Measurements from ENCODE around the gene MAN2A1. TPM values are rescaled to one million over a fixed set of nuclear protein-coding genes. Genes with fewer than 3 reads are reported as not detected.

The MAN2A1 gene
- total RNA-seq, 2 experiments from 2014 or later = 23.0 to 28.7 TPM

- Histone ChIP-seq H3K9me2 (ENCODE audit: insufficient read depth, low read length) (no peaks in the 10 kb centered on the region), H3K27ac (ENCODE audit: low read depth, low read length, poor library complexity, severe bottlenecking) (no peak overlapping the region), H3K4me3 (ENCODE audit: low read depth, low read length, poor library complexity, severe bottlenecking) (no peak overlapping the region), H4K20me1 (ENCODE audit: insufficient read depth, low read length) (no peaks in the 10 kb centered on the region), H3K4me1 (ENCODE audit: insufficient read depth, low read length, poor library complexity, severe bottlenecking) (no peaks in the 10 kb centered on the region), H3K79me2 (ENCODE audit: insufficient read depth, low read depth, low read length) (no peaks in the 10 kb centered on the region), H2AFZ (ENCODE audit: low read length) (no peak overlapping the region), H3K4me2 (ENCODE audit: low read length) (no peak overlapping the region), H3K36me3 (ENCODE audit: insufficient read depth, low read length) (peaks cover 61% of the 10 kb centered on the region), H3K9me3 (ENCODE audit: low read length) (no peaks in the 10 kb centered on the region)
- intact Hi-C loops (cut with micrococcal nuclease; ENCODE audit: unreplicated experiment) = no loop called here
- ChIA-PET CTCF (ENCODE audit: unreplicated experiment) (interaction anchor here (0.8 kb wide), 1 partner anchor 21 kb away, joined by 3 read pairs; no protein-coding TSS in a partner anchor), POLR2A (interaction anchor here (0.6 to 1.3 kb wide), 3 partner anchors 9 to 147 kb away, joined by 4 to 7 read pairs (median 6); no protein-coding TSS in a partner anchor)
- BruUV-seq (replicated peaks) = no TSS peak
- DNase-seq (ENCODE audit: low spot score) = no peak
- TF ChIP-seq CTCF (conservative IDR thresholded peaks at IDR 0.05; ENCODE audit: low read length) = no peak
Measured at GRCh38 chr5:109859537-109859936, 169.8 kb downstream of the MAN2A1 start.

GRCh38 chr5:109862301-109862700 lies 172.6 kb downstream of the MAN2A1 start:
- intact Hi-C loops (cut with micrococcal nuclease; ENCODE audit: unreplicated experiment) = no loop called here
- BruUV-seq (replicated peaks) = no TSS peak
- Histone ChIP-seq H4K20me1 (ENCODE audit: insufficient read depth, low read length) (no peaks in the 10 kb centered on the region), H3K79me2 (ENCODE audit: insufficient read depth, low read depth, low read length) (no peaks in the 10 kb centered on the region), H3K9me2 (ENCODE audit: insufficient read depth, low read length) (no peaks in the 10 kb centered on the region), H3K36me3 (ENCODE audit: insufficient read depth, low read length) (peaks cover 66% of the 10 kb centered on the region), H3K4me2 (ENCODE audit: low read length) (no peak overlapping the region), H3K9me3 (ENCODE audit: low read length) (no peaks in the 10 kb centered on the region), H3K4me1 (ENCODE audit: insufficient read depth, low read length, poor library complexity, severe bottlenecking) (no peaks in the 10 kb centered on the region), H3K4me3 (ENCODE audit: low read depth, low read length, poor library complexity, severe bottlenecking) (no peak overlapping the region), H3K27ac (ENCODE audit: low read depth, low read length, poor library complexity, severe bottlenecking) (no peak overlapping the region), H2AFZ (ENCODE audit: low read length) (no peak overlapping the region)
- TF ChIP-seq CTCF (conservative IDR thresholded peaks at IDR 0.05; ENCODE audit: low read length) = no peak
- ChIA-PET POLR2A (interaction anchor here (1.3 kb wide), 1 partner anchor 101 kb away, joined by 3 read pairs; no protein-coding TSS in a partner anchor), CTCF (ENCODE audit: unreplicated experiment) (no interaction called here)
- no peak for DNase-seq (ENCODE audit: low spot score)

GRCh38 chr5:109863752-109864151 lies 174.0 kb downstream of the MAN2A1 start:
- H4K20me1 ChIP-seq (ENCODE audit: insufficient read depth, low read length) = no peaks in the 10 kb centered on the region
- intact Hi-C loops (cut with micrococcal nuclease; ENCODE audit: unreplicated experiment) = no loop called here
- H2AFZ ChIP-seq (ENCODE audit: low read length) = no peak overlapping the region
- TF ChIP-seq EZH2phosphoT487 (IDR thresholded peaks at IDR 0.05; ENCODE audit: borderline replicate concordance, low read depth, low read length) = no peak
- TF ChIP-seq CTCF (conservative IDR thresholded peaks at IDR 0.05; ENCODE audit: low read length) = no peak
- no peak overlapping the region for H3K4me2 ChIP-seq (ENCODE audit: low read length)
- BruUV-seq (replicated peaks) = no TSS peak
- no peak overlapping the region for H3K27ac ChIP-seq (ENCODE audit: low read depth, low read length, poor library complexity, severe bottlenecking)
- no peak overlapping the region for H3K4me3 ChIP-seq (ENCODE audit: low read depth, low read length, poor library complexity, severe bottlenecking)
- H3K36me3 ChIP-seq (ENCODE audit: insufficient read depth, low read length) = peaks cover 61% of the 10 kb centered on the region
- no peak for DNase-seq (ENCODE audit: low spot score)
- CTCF ChIA-PET (ENCODE audit: unreplicated experiment) = no interaction called here
- POLR2A ChIA-PET = interaction anchor here (0.8 to 1.3 kb wide), 2 partner anchors 10 to 26 kb away, joined by 3 to 5 read pairs; no protein-coding TSS in a partner anchor
- H3K9me2 ChIP-seq (ENCODE audit: insufficient read depth, low read length) = no peaks in the 10 kb centered on the region
- H3K79me2 ChIP-seq (ENCODE audit: insufficient read depth, low read depth, low read length) = no peaks in the 10 kb centered on the region
- H3K9me3 ChIP-seq (ENCODE audit: low read length) = no peaks in the 10 kb centered on the region
- no peaks in the 10 kb centered on the region for H3K4me1 ChIP-seq (ENCODE audit: insufficient read depth, low read length, poor library complexity, severe bottlenecking)
